ENCODE results near the gene SMYD2. TPM values are rescaled to one million over a fixed set of nuclear protein-coding genes. Genes with fewer than 3 reads are reported as not detected.
A peak's percentile ranks its signal among the peaks of the same experiment; 100 is the strongest.

The SMYD2 gene
- 33.1 and 63.2 TPM in 2 replicates for total RNA-seq (2014; rRNA removed; shearing (Covaris generic); ENCODE audit: low replicate concordance)

GRCh38 chr1:214281021-214281719 is at the start of gene SMYD2:
Gene SMYD2 (plus strand): TSS chr1:214281159. CDS start chr1:214281255, 96 bp downstream.
- Histone ChIP-seq H3K9ac (ENCODE audit: low read length) (peak within 1 kb of the TSS; percentile 91), H3K9me3 (ENCODE audit: low read length) (no peaks in the 10 kb centered on the region), H3K4me3 (ENCODE audit: low read length) (peak within 1 kb of the TSS; percentile 84), H3K4me1 (ENCODE audit: low read length) (peaks cover 21% of the 10 kb centered on the region), H3K27me3 (ENCODE audit: low read length) (no peaks in the 10 kb centered on the region), H3K27ac (ENCODE audit: low read length) (no peak within 1 kb of the TSS), H3K9me2 (replicated peaks; ENCODE audit: insufficient read depth, low read length) (no peaks in the 10 kb centered on the region), H4K20me1 (ENCODE audit: insufficient read depth, low read depth, low read length) (peaks cover 6% of the 10 kb centered on the region; the same call in 1 of the 2 replicates), H3K79me2 (ENCODE audit: low read length) (0 out of 2 replicates have a peak, but pooled peaks cover 18% of the 10 kb centered on the region), H2AFZ (ENCODE audit: low read length) (peak within 1 kb of the TSS; percentile 94), H3K36me3 (ENCODE audit: insufficient read depth, low read length) (no peaks in the 10 kb centered on the region), H3K4me2 (ENCODE audit: low read depth, low read length, poor library complexity, severe bottlenecking) (peak within 1 kb of the TSS; percentile 98)
- peak; percentile 87 for DNase-seq

- DNase-seq: no peak
- Histone ChIP-seq H3K4me3 (ENCODE audit: low read length) (no peak overlapping the region), H4K20me1 (ENCODE audit: insufficient read depth, low read depth, low read length) (no peaks in the 10 kb centered on the region), H2AFZ (ENCODE audit: low read length) (no peak overlapping the region), H3K27me3 (ENCODE audit: low read length) (no peaks in the 10 kb centered on the region), H3K9me3 (ENCODE audit: low read length) (no peaks in the 10 kb centered on the region), H3K4me1 (ENCODE audit: low read length) (no peaks in the 10 kb centered on the region), H3K27ac (ENCODE audit: low read length) (no peak overlapping the region), H3K36me3 (ENCODE audit: insufficient read depth, low read length) (no peaks in the 10 kb centered on the region), H3K9me2 (replicated peaks; ENCODE audit: insufficient read depth, low read length) (no peaks in the 10 kb centered on the region), H3K9ac (ENCODE audit: low read length) (no peak overlapping the region), H3K79me2 (ENCODE audit: low read length) (no peaks in the 10 kb centered on the region), H3K4me2 (ENCODE audit: low read depth, low read length, poor library complexity, severe bottlenecking) (no peak overlapping the region)
These were observed 46.9 kb upstream of the SMYD2 start for GRCh38 chr1:214233856-214234634.

GRCh38 chr1:214234635-214235025 is 46.3 kb upstream of the SMYD2 start:
- Histone ChIP-seq H3K9me2 (replicated peaks; ENCODE audit: insufficient read depth, low read length) (no peaks in the 10 kb centered on the region), H3K36me3 (ENCODE audit: insufficient read depth, low read length) (no peaks in the 10 kb centered on the region), H3K4me1 (ENCODE audit: low read length) (no peaks in the 10 kb centered on the region), H3K4me2 (ENCODE audit: low read depth, low read length, poor library complexity, severe bottlenecking) (no peak overlapping the region), H3K27ac (ENCODE audit: low read length) (no peak overlapping the region), H3K79me2 (ENCODE audit: low read length) (no peaks in the 10 kb centered on the region), H3K9me3 (ENCODE audit: low read length) (no peaks in the 10 kb centered on the region), H3K9ac (ENCODE audit: low read length) (no peak overlapping the region), H3K4me3 (ENCODE audit: low read length) (no peak overlapping the region), H3K27me3 (ENCODE audit: low read length) (no peaks in the 10 kb centered on the region), H2AFZ (ENCODE audit: low read length) (no peak overlapping the region), H4K20me1 (ENCODE audit: insufficient read depth, low read depth, low read length) (no peaks in the 10 kb centered on the region)
- no peak for DNase-seq

DNA sequence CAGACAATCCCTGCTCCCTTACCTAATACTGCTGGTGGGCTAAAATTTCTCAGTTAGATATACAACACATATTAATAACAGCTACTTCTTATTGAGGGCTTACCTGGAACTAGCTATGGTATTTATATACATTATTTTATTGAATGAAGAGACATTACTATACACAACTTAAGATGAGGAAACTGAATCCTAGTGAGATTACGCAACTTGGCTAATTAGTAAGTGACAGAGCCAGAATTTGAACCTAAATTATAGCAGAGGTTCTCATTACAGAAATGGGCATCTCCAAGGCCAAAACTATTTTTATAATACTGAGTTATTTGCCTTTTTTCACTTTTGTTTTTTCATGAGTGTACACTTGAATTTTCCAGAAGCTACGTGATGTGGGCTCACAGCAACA is 44.5 kb upstream of the SMYD2 start:
- Histone ChIP-seq H3K9ac (ENCODE audit: low read length) (no peak overlapping the region), H3K4me1 (ENCODE audit: low read length) (no peaks in the 10 kb centered on the region), H3K27me3 (ENCODE audit: low read length) (no peaks in the 10 kb centered on the region), H3K9me2 (replicated peaks; ENCODE audit: insufficient read depth, low read length) (no peaks in the 10 kb centered on the region), H3K9me3 (ENCODE audit: low read length) (no peaks in the 10 kb centered on the region), H3K4me3 (ENCODE audit: low read length) (no peak overlapping the region), H3K79me2 (ENCODE audit: low read length) (no peaks in the 10 kb centered on the region), H2AFZ (ENCODE audit: low read length) (no peak overlapping the region), H4K20me1 (ENCODE audit: insufficient read depth, low read depth, low read length) (no peaks in the 10 kb centered on the region), H3K27ac (ENCODE audit: low read length) (no peak overlapping the region), H3K36me3 (ENCODE audit: insufficient read depth, low read length) (no peaks in the 10 kb centered on the region), H3K4me2 (ENCODE audit: low read depth, low read length, poor library complexity, severe bottlenecking) (no peak overlapping the region)
- DNase-seq: no peak

DNA sequence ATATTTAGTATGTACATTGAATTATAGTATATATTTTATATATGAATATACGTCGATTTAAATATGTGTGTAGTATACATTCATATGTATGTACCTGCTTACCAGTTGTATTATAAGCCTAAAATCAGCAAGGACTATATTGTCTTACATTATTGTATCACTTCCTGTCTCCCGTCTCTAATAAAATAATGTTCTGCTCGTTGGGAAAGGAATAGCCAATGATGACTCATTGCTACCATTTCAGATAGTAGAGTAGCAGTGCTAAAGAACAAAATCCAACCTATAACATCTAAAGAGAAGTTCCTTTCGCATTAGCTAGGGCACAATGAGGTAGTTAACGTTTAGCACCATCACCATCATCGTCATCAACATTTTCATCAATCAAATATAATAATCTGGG is 39.9 kb upstream of the SMYD2 start:
- Histone ChIP-seq H3K9me3 (ENCODE audit: low read length) (no peaks in the 10 kb centered on the region), H3K9me2 (replicated peaks; ENCODE audit: insufficient read depth, low read length) (no peaks in the 10 kb centered on the region), H3K27ac (ENCODE audit: low read length) (no peak overlapping the region), H3K4me2 (ENCODE audit: low read depth, low read length, poor library complexity, severe bottlenecking) (no peak overlapping the region), H2AFZ (ENCODE audit: low read length) (no peak overlapping the region), H3K4me3 (ENCODE audit: low read length) (no peak overlapping the region), H3K36me3 (ENCODE audit: insufficient read depth, low read length) (no peaks in the 10 kb centered on the region), H4K20me1 (ENCODE audit: insufficient read depth, low read depth, low read length) (no peaks in the 10 kb centered on the region), H3K9ac (ENCODE audit: low read length) (no peak overlapping the region), H3K27me3 (ENCODE audit: low read length) (no peaks in the 10 kb centered on the region), H3K79me2 (ENCODE audit: low read length) (no peaks in the 10 kb centered on the region), H3K4me1 (ENCODE audit: low read length) (no peaks in the 10 kb centered on the region)
- DNase-seq: no peak

DNA sequence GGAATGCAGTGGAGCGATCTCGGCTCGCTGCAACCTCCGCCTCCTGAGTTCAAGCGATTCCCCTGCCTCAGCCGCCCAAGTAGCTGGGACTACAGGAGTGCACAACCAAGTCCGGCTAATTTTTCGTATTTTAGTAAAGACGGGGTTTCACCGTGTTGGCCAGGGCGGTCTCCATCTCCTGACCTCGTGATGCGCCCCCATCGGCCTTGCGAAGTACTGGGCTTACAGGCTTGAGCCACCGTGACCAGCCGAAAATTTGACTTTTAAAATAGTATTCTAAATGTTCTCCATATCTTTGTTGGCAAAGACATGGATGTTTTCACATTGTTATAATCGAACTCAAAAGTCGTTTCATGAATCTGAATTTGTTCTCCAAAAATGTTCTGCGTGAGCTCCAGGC is 36.7 kb upstream of the SMYD2 start:
- H2AFZ ChIP-seq (ENCODE audit: low read length): no peak overlapping the region
- H3K9me2 ChIP-seq (replicated peaks; ENCODE audit: insufficient read depth, low read length): no peaks in the 10 kb centered on the region
- H3K9me3 ChIP-seq (ENCODE audit: low read length): no peaks in the 10 kb centered on the region
- H3K4me3 ChIP-seq (ENCODE audit: low read length): no peak overlapping the region
- H4K20me1 ChIP-seq (ENCODE audit: insufficient read depth, low read depth, low read length): no peaks in the 10 kb centered on the region
- H3K79me2 ChIP-seq (ENCODE audit: low read length): no peaks in the 10 kb centered on the region
- H3K9ac ChIP-seq (ENCODE audit: low read length): no peak overlapping the region
- H3K27ac ChIP-seq (ENCODE audit: low read length): no peak overlapping the region
- no peak overlapping the region for H3K4me2 ChIP-seq (ENCODE audit: low read depth, low read length, poor library complexity, severe bottlenecking)
- no peaks in the 10 kb centered on the region for H3K4me1 ChIP-seq (ENCODE audit: low read length)
- DNase-seq: no peak
- no peaks in the 10 kb centered on the region for H3K27me3 ChIP-seq (ENCODE audit: low read length)
- H3K36me3 ChIP-seq (ENCODE audit: insufficient read depth, low read length): no peaks in the 10 kb centered on the region

GRCh38 chr1:214244841-214245240 is 36.1 kb upstream of the SMYD2 start:
- Histone ChIP-seq H3K4me2 (ENCODE audit: low read depth, low read length, poor library complexity, severe bottlenecking) (no peak overlapping the region), H3K4me1 (ENCODE audit: low read length) (no peaks in the 10 kb centered on the region), H3K9me3 (ENCODE audit: low read length) (no peaks in the 10 kb centered on the region), H3K9ac (ENCODE audit: low read length) (no peak overlapping the region), H3K9me2 (replicated peaks; ENCODE audit: insufficient read depth, low read length) (no peaks in the 10 kb centered on the region), H3K27me3 (ENCODE audit: low read length) (no peaks in the 10 kb centered on the region), H3K27ac (ENCODE audit: low read length) (no peak overlapping the region), H3K4me3 (ENCODE audit: low read length) (no peak overlapping the region), H2AFZ (ENCODE audit: low read length) (no peak overlapping the region), H3K36me3 (ENCODE audit: insufficient read depth, low read length) (no peaks in the 10 kb centered on the region), H4K20me1 (ENCODE audit: insufficient read depth, low read depth, low read length) (no peaks in the 10 kb centered on the region), H3K79me2 (ENCODE audit: low read length) (no peaks in the 10 kb centered on the region)
- no peak for DNase-seq

GRCh38 chr1:214247501-214248041 is 33.4 kb upstream of the SMYD2 start:
- no peaks in the 10 kb centered on the region for H4K20me1 ChIP-seq (ENCODE audit: insufficient read depth, low read depth, low read length)
- H3K9me2 ChIP-seq (replicated peaks; ENCODE audit: insufficient read depth, low read length): no peaks in the 10 kb centered on the region
- no peak overlapping the region for H3K9ac ChIP-seq (ENCODE audit: low read length)
- no peaks in the 10 kb centered on the region for H3K36me3 ChIP-seq (ENCODE audit: insufficient read depth, low read length)
- no peaks in the 10 kb centered on the region for H3K79me2 ChIP-seq (ENCODE audit: low read length)
- no peak overlapping the region for H3K4me2 ChIP-seq (ENCODE audit: low read depth, low read length, poor library complexity, severe bottlenecking)
- no peaks in the 10 kb centered on the region for H3K27me3 ChIP-seq (ENCODE audit: low read length)
- H3K9me3 ChIP-seq (ENCODE audit: low read length): no peaks in the 10 kb centered on the region
- DNase-seq: no peak
- H3K27ac ChIP-seq (ENCODE audit: low read length): no peak overlapping the region
- H2AFZ ChIP-seq (ENCODE audit: low read length): no peak overlapping the region
- no peak overlapping the region for H3K4me3 ChIP-seq (ENCODE audit: low read length)
- no peaks in the 10 kb centered on the region for H3K4me1 ChIP-seq (ENCODE audit: low read length)

Measured in Karpas-422 (cell line).